CD4-positive, alpha-beta T cell treated with Interleukin-6 for 4 hours (primary cell): ENCODE measurements around the gene ARNT2.

Experiments
- DNase-seq: peaks from one replicate; pipeline ENCODE4 v3.0.0-alpha.2; 2020; ENCODE audit warnings: mixed read lengths

ARNT2 gene

GRCh38 chr15:80559320-80559693, 155.1 kb downstream of the ARNT2 start:
- DNase-seq, result no peak

GRCh38 chr15:80559761-80560160, 155.6 kb downstream of the ARNT2 start:
- no peak for DNase-seq

GRCh38 chr15:80560601-80561400, 156.6 kb downstream of the ARNT2 start:
- DNase-seq, result no peak

GRCh38 chr15:80561500-80561899, 157.3 kb downstream of the ARNT2 start:
- no peak for DNase-seq

- DNase-seq, result no peak
These were observed 157.9 kb downstream of the ARNT2 start for GRCh38 chr15:80562033-80562432.

- DNase-seq, result no peak
These were observed 158.7 kb downstream of the ARNT2 start for GRCh38 chr15:80562846-80563245.

GRCh38 chr15:80563372-80563997, 159.3 kb downstream of the ARNT2 start:
- DNase-seq, result no peak

GRCh38 chr15:80564056-80564455, 159.9 kb downstream of the ARNT2 start:
- no peak for DNase-seq

- no peak for DNase-seq
These were observed 161.2 kb downstream of the ARNT2 start for GRCh38 chr15:80565398-80565797.

GRCh38 chr15:80565988-80566387, 161.8 kb downstream of the ARNT2 start:
- no peak for DNase-seq

GRCh38 chr15:80567721-80568157, 163.6 kb downstream of the ARNT2 start:
- DNase-seq, result peak; percentile 5

GRCh38 chr15:80568298-80568697, 164.1 kb downstream of the ARNT2 start:
- DNase-seq, result no peak

GRCh38 chr15:80568876-80569605, 164.9 kb downstream of the ARNT2 start:
- DNase-seq, result no peak

- DNase-seq, result no peak
These were observed 165.5 kb downstream of the ARNT2 start for GRCh38 chr15:80569656-80570055.

- no peak for DNase-seq
These were observed 166.4 kb downstream of the ARNT2 start for GRCh38 chr15:80570553-80570952.

GRCh38 chr15:80572337-80572736, 168.2 kb downstream of the ARNT2 start:
- no peak for DNase-seq

- DNase-seq, result no peak
These were observed 169.4 kb downstream of the ARNT2 start for GRCh38 chr15:80573606-80574005.

GRCh38 chr15:80574590-80574989, 170.4 kb downstream of the ARNT2 start:
- DNase-seq, result no peak

GRCh38 chr15:80576519-80577090, 172.4 kb downstream of the ARNT2 start:
- no peak for DNase-seq

GRCh38 chr15:80577552-80578205, 173.5 kb downstream of the ARNT2 start:
- no peak for DNase-seq

GRCh38 chr15:80578206-80578595, 174.0 kb downstream of the ARNT2 start:
- DNase-seq, result no peak

GRCh38 chr15:80578871-80579270, 174.7 kb downstream of the ARNT2 start:
- no peak for DNase-seq

GRCh38 chr15:80579611-80580010, 175.4 kb downstream of the ARNT2 start:
- DNase-seq, result no peak
